Measurements from ENCODE around the gene TNNI3K. TPM values are rescaled to one million over a fixed set of nuclear protein-coding genes. Genes with fewer than 3 reads are reported as not detected.

Gene TNNI3K
- total and polyA plus RNA-seq, 4 donors, result 0.41 to 1.4 TPM; not detected in 2

- peaks cover 0 to 3% (median 0%) of the 10 kb centered on the region in 4 donors for H3K36me3 ChIP-seq (ENCODE audit: control insufficient read depth in 4 of 4, insufficient read depth in 4 of 4, low read length in 4 of 4)
- TF ChIP-seq CTCF (IDR thresholded peaks at IDR 0.05; ENCODE audit: control extremely low read depth, extremely low read depth), result no peak
- H3K27me3 ChIP-seq (ENCODE audit: control insufficient read depth in 3 of 3, insufficient read depth in 3 of 3, low read length in 2 of 3), result no peaks in the 10 kb centered on the region
- H3K9me3 ChIP-seq (ENCODE audit: control insufficient read depth in 4 of 4, insufficient read depth in 3 of 4, low read length in 3 of 4), result no peaks in the 10 kb centered on the region
- WGBS, 2 donors, result 29% methylated on average over 4 of the region's 4 CpGs
- ATAC-seq (ENCODE audit: insufficient read depth, low FRiP score) (no peak), DNase-seq (no peak)
- no peak overlapping the region for H3K9ac ChIP-seq (ENCODE audit: insufficient read depth in 1 of 2, low read length in 2 of 2)
- no peak overlapping the region for H3K4me3 ChIP-seq
- no peak overlapping the region for H3K27ac ChIP-seq (ENCODE audit: low read depth in 1 of 2, low read length in 1 of 2)
- H3K4me1 ChIP-seq (ENCODE audit: control insufficient read depth in 5 of 5, insufficient read depth in 5 of 5, low read length in 5 of 5), result no peaks in the 10 kb centered on the region
Measured at GRCh38 chr1:74522148-74522547, 287.0 kb downstream of the TNNI3K start.

- no peaks in the 10 kb centered on the region for H3K4me1 ChIP-seq (ENCODE audit: control insufficient read depth in 5 of 5, insufficient read depth in 5 of 5, low read length in 5 of 5)
- no peak overlapping the region for H3K4me3 ChIP-seq
- peaks cover 0 to 3% (median 0%) of the 10 kb centered on the region in 4 donors for H3K36me3 ChIP-seq (ENCODE audit: control insufficient read depth in 4 of 4, insufficient read depth in 4 of 4, low read length in 4 of 4)
- 76 to 81% methylated on average over 2 of the region's 2 CpGs for WGBS, 2 donors
- no peak for TF ChIP-seq CTCF (IDR thresholded peaks at IDR 0.05; ENCODE audit: control extremely low read depth, extremely low read depth)
- ATAC-seq (ENCODE audit: insufficient read depth, low FRiP score) (no peak), DNase-seq (no peak)
- no peaks in the 10 kb centered on the region for H3K27me3 ChIP-seq (ENCODE audit: control insufficient read depth in 3 of 3, insufficient read depth in 3 of 3, low read length in 2 of 3)
- H3K27ac ChIP-seq (ENCODE audit: low read depth in 1 of 2, low read length in 1 of 2), result no peak overlapping the region
- H3K9ac ChIP-seq (ENCODE audit: insufficient read depth in 1 of 2, low read length in 2 of 2), result no peak overlapping the region
- no peaks in the 10 kb centered on the region for H3K9me3 ChIP-seq (ENCODE audit: control insufficient read depth in 4 of 4, insufficient read depth in 3 of 4, low read length in 3 of 4)
Measured at GRCh38 chr1:74523873-74524480, 288.8 kb downstream of the TNNI3K start.

- H3K4me3 ChIP-seq, result no peak overlapping the region
- no peaks in the 10 kb centered on the region for H3K9me3 ChIP-seq (ENCODE audit: control insufficient read depth in 4 of 4, insufficient read depth in 3 of 4, low read length in 3 of 4)
- no peaks in the 10 kb centered on the region for H3K27me3 ChIP-seq (ENCODE audit: control insufficient read depth in 3 of 3, insufficient read depth in 3 of 3, low read length in 2 of 3)
- peaks cover 0 to 3% (median 0%) of the 10 kb centered on the region in 4 donors for H3K36me3 ChIP-seq (ENCODE audit: control insufficient read depth in 4 of 4, insufficient read depth in 4 of 4, low read length in 4 of 4)
- ATAC-seq (ENCODE audit: insufficient read depth, low FRiP score), result no peak
- peak in 2 of 3 donors; percentile 16 to 33 for DNase-seq
- H3K4me1 ChIP-seq (ENCODE audit: control insufficient read depth in 5 of 5, insufficient read depth in 5 of 5, low read length in 5 of 5), result no peaks in the 10 kb centered on the region
- WGBS, 2 donors, result 54 to 65% methylated on average over 2 of the region's 2 CpGs
- no peak for TF ChIP-seq CTCF (IDR thresholded peaks at IDR 0.05; ENCODE audit: control extremely low read depth, extremely low read depth)
- H3K27ac ChIP-seq (ENCODE audit: low read depth in 1 of 2, low read length in 1 of 2), result no peak overlapping the region
- no peak overlapping the region for H3K9ac ChIP-seq (ENCODE audit: insufficient read depth in 1 of 2, low read length in 2 of 2)
Measured at GRCh38 chr1:74526708-74527107, 291.5 kb downstream of the TNNI3K start.

- 77 to 85% methylated on average over 4 of the region's 4 CpGs for WGBS, 2 donors
- H3K27ac ChIP-seq (ENCODE audit: low read depth in 1 of 2, low read length in 1 of 2), result no peak overlapping the region
- H3K4me1 ChIP-seq (ENCODE audit: control insufficient read depth in 5 of 5, insufficient read depth in 5 of 5, low read length in 5 of 5), result no peaks in the 10 kb centered on the region
- no peak for DNase-seq
- ATAC-seq (ENCODE audit: insufficient read depth, low FRiP score), result no peak
- peaks cover 0 to 3% (median 0%) of the 10 kb centered on the region in 4 donors for H3K36me3 ChIP-seq (ENCODE audit: control insufficient read depth in 4 of 4, insufficient read depth in 4 of 4, low read length in 4 of 4)
- H3K27me3 ChIP-seq (ENCODE audit: control insufficient read depth in 3 of 3, insufficient read depth in 3 of 3, low read length in 2 of 3), result no peaks in the 10 kb centered on the region
- TF ChIP-seq CTCF (IDR thresholded peaks at IDR 0.05; ENCODE audit: control extremely low read depth, extremely low read depth), result no peak
- no peak overlapping the region for H3K4me3 ChIP-seq
- H3K9me3 ChIP-seq (ENCODE audit: control insufficient read depth in 4 of 4, insufficient read depth in 3 of 4, low read length in 3 of 4), result no peaks in the 10 kb centered on the region
- no peak overlapping the region for H3K9ac ChIP-seq (ENCODE audit: insufficient read depth in 1 of 2, low read length in 2 of 2)
Measured at GRCh38 chr1:74528123-74528522, 292.9 kb downstream of the TNNI3K start.

Measured in lung (tissue), 12 donors.